HFF-Myc (cell line): ENCODE measurements around the gene PLOD2.

Experiments used
- DNase-seq: peaks from one replicate; pipeline ENCODE4 v3.0.0-alpha.2; 2011; ENCODE audit warnings: low read depth; ENCODE audit errors: extremely low read depth
- H3K4me3 ChIP-seq: replicated peaks from 2 replicates; pipeline ENCODE4 v1.5.1; 2011; ENCODE audit warnings: low read depth, mild to moderate bottlenecking, control low read depth, low read length
- CTCF ChIP-seq: IDR thresholded peaks from 2 replicates; pipeline ENCODE4 v1.5.1; 2012; ENCODE audit warnings: mild to moderate bottlenecking, low read depth, low read length, control low read depth; ENCODE audit errors: missing control alignments

PLOD2 gene

GRCh38 chr3:146110161-146110560 is 50.8 kb downstream of the PLOD2 start:
- no peak for DNase-seq
- no peak for TF ChIP-seq CTCF
- no peak overlapping the region for H3K4me3 ChIP-seq

- H3K4me3 ChIP-seq = no peak overlapping the region
- no peak for DNase-seq
- no peak for TF ChIP-seq CTCF
These were observed 54.0 kb downstream of the PLOD2 start for GRCh38 chr3:146106986-146107385.

GRCh38 chr3:146104068-146104467 is 56.9 kb downstream of the PLOD2 start:
- no peak for TF ChIP-seq CTCF
- H3K4me3 ChIP-seq = no peak overlapping the region
- DNase-seq = no peak

- DNase-seq = no peak
- TF ChIP-seq CTCF = no peak
- no peak overlapping the region for H3K4me3 ChIP-seq
These were observed 58.1 kb downstream of the PLOD2 start for GRCh38 chr3:146102885-146103284.

- no peak overlapping the region for H3K4me3 ChIP-seq
- no peak for DNase-seq
- no peak for TF ChIP-seq CTCF
These were observed 59.4 kb downstream of the PLOD2 start for GRCh38 chr3:146101538-146101937.

- TF ChIP-seq CTCF = no peak
- H3K4me3 ChIP-seq = no peak overlapping the region
- DNase-seq = no peak
These were observed 60.0 kb downstream of the PLOD2 start for GRCh38 chr3:146100825-146101444.

GRCh38 chr3:146100180-146100579 is 60.8 kb downstream of the PLOD2 start:
- H3K4me3 ChIP-seq = no peak overlapping the region
- no peak for TF ChIP-seq CTCF
- DNase-seq = no peak
